Liver (tissue), 9 donors: ENCODE measurements around the gene CREG2. TPM values are rescaled to one million over a fixed set of nuclear protein-coding genes. Genes with fewer than 3 reads are reported as not detected.

ENCODE experiments used
- DNase-seq: peaks from one replicate; pipeline ENCODE4 v3.0.0-alpha.2; 2017; ENCODE audit warnings: low spot score
- H3K27ac ChIP-seq, 2 donors: one replicate each; pipeline ENCODE4 v1.7.0; 2013; ENCODE audit warnings: inconsistent platforms in 2 of 2, low read length in 2 of 2, control low read depth in 1 of 2, low read depth in 1 of 2, mild to moderate bottlenecking in 1 of 2
- H3K27me3 ChIP-seq, 4 donors: one replicate each; pipeline versions ENCODE4 v1.6.1 to v1.7.0; 2013; ENCODE audit warnings: low read length in 3 of 4, inconsistent platforms in 1 of 4, mild to moderate bottlenecking in 1 of 4, moderate library complexity in 1 of 4; ENCODE audit not compliant: control insufficient read depth in 4 of 4, insufficient read depth in 4 of 4
- H3K36me3 ChIP-seq, 4 donors: one replicate each; pipeline versions ENCODE4 v1.6.1 to v1.7.0; 2013; ENCODE audit warnings: low read length in 3 of 4, mild to moderate bottlenecking in 3 of 4, low read depth in 1 of 4, moderate library complexity in 1 of 4; ENCODE audit not compliant: control insufficient read depth in 4 of 4, insufficient read depth in 3 of 4
- H3K4me1 ChIP-seq, 4 donors: one replicate each; pipeline versions ENCODE4 v1.6.1 to v1.7.0; 2013; ENCODE audit warnings: low read length in 3 of 4, mild to moderate bottlenecking in 3 of 4, moderate library complexity in 1 of 4; ENCODE audit not compliant: control insufficient read depth in 4 of 4, insufficient read depth in 4 of 4
- H3K4me3 ChIP-seq, 3 donors: one replicate each; pipeline versions ENCODE4 v1.6.1 to v1.7.0; 2013; ENCODE audit warnings: low read length in 3 of 3, control low read depth in 1 of 3, low read depth in 1 of 3, mild to moderate bottlenecking in 1 of 3
- H3K9ac ChIP-seq, 2 donors: one replicate each; pipeline ENCODE4 v1.7.0; 2013; ENCODE audit warnings: low read length in 2 of 2, mild to moderate bottlenecking in 2 of 2, moderate library complexity in 2 of 2, control low read depth in 1 of 2, low read depth in 1 of 2
- H3K9me3 ChIP-seq, 4 donors: one replicate each; pipeline versions ENCODE4 v1.6.1 to v1.7.0; 2013; ENCODE audit warnings: low read length in 3 of 4; ENCODE audit not compliant: control insufficient read depth in 4 of 4
- ATF3 ChIP-seq: IDR thresholded peaks from 2 replicates; pipeline ENCODE4 v1.6.1; 2016; ENCODE audit warnings: antibody characterized with exemption
- EGR1 ChIP-seq, 2 donors: IDR thresholded peaks; 2 replicates each; pipeline ENCODE4 v1.6.1; 2016 to 2018; ENCODE audit warnings: antibody characterized with exemption in 2 of 2, low read depth in 2 of 2
- FOXA1 ChIP-seq: IDR thresholded peaks from 2 replicates; pipeline ENCODE4 v1.6.1; 2016; ENCODE audit warnings: antibody characterized with exemption
- FOXA2 ChIP-seq: IDR thresholded peaks from 2 replicates; pipeline ENCODE4 v1.6.1; 2016; ENCODE audit warnings: antibody characterized with exemption
- HNF4A ChIP-seq, 2 donors: conservative IDR thresholded peaks; 2 replicates each; pipeline ENCODE4 v1.6.1; 2016; ENCODE audit warnings: antibody characterized with exemption in 2 of 2, mild to moderate bottlenecking in 2 of 2
- HNF4G ChIP-seq: IDR thresholded peaks from 2 replicates; pipeline ENCODE4 v1.6.1; 2016; ENCODE audit warnings: antibody characterized with exemption
- JUND ChIP-seq, 2 donors: IDR thresholded peaks; 2 replicates each; pipeline ENCODE4 v1.6.1; 2016; ENCODE audit warnings: antibody characterized with exemption in 2 of 2
- NR2F2 ChIP-seq: IDR thresholded peaks from 2 replicates; pipeline ENCODE4 v1.6.1; 2016; ENCODE audit warnings: antibody characterized with exemption
- RAD21 ChIP-seq, 2 donors: IDR thresholded peaks; 2 replicates each; pipeline ENCODE4 v1.6.1; 2016; ENCODE audit warnings: antibody characterized with exemption in 2 of 2, mild to moderate bottlenecking in 2 of 2
- REST ChIP-seq: IDR thresholded peaks from 2 replicates; pipeline ENCODE4 v1.6.1; 2016; ENCODE audit warnings: antibody characterized with exemption, mild to moderate bottlenecking
- RXRA ChIP-seq, 2 donors: IDR thresholded peaks; 2 replicates each; pipeline ENCODE4 v1.6.1; 2017 to 2018; ENCODE audit warnings: antibody characterized with exemption in 2 of 2, mild to moderate bottlenecking in 1 of 2
- SP1 ChIP-seq: IDR thresholded peaks from 2 replicates; pipeline ENCODE4 v1.6.1; 2018; ENCODE audit warnings: antibody characterized with exemption, mild to moderate bottlenecking
- TAF1 ChIP-seq: conservative IDR thresholded peaks from 2 replicates; pipeline ENCODE4 v1.6.1; 2016; ENCODE audit warnings: antibody characterized with exemption, mild to moderate bottlenecking
- YY1 ChIP-seq: IDR thresholded peaks from 2 replicates; pipeline ENCODE4 v1.6.1; 2016; ENCODE audit warnings: antibody characterized with exemption, mild to moderate bottlenecking
- ZBTB33 ChIP-seq: IDR thresholded peaks from 2 replicates; pipeline ENCODE4 v1.6.1; 2016; ENCODE audit warnings: antibody characterized with exemption
- WGBS: extraction: QIAGEN DNeasy Blood & Tissue Kit; methylation state at CpG from one replicate; pipeline ENCODE4 v1.1.7; 2013; 5-methylcytosine and 5-hydroxymethylcytosine counted together
- polyA plus RNA-seq, 2 donors: library from polyadenylated mRNA; stranded (reverse) in 1 of 2; unstranded in 1 of 2; fragments of 200-250 nt in 1 of 2; fragments of >200 nt in 1 of 2; fragmentation: Nextera tagmentation in 1 of 2; extraction: Ambion mirVana in 1 of 2; gene quantifications; one replicate each; pipeline versions ENCODE4 v1.2.1 to v1.2.3, GENCODE V29; 2013 to 2015
- total RNA-seq, 2 donors: library from RNA; depleted of rRNA; stranded (reverse); fragments of >200 nt; gene quantifications; one replicate each; pipeline ENCODE4 v1.2.3, GENCODE V29; 2014
- donor health status: healthy.
- donor health status: healthy.
- donor health status: healthy.
- donor health status: healthy.
- donor health status: healthy.

Gene CREG2
- total and polyA plus RNA-seq, 4 donors, result 0.05 TPM; not detected in 3

- Histone ChIP-seq H3K4me3 (no peak overlapping the region), H3K36me3 (no peaks in the 10 kb centered on the region), H3K27me3 (no peaks in the 10 kb centered on the region), H3K27ac (no peak overlapping the region), H3K4me1 (no peaks in the 10 kb centered on the region), H3K9me3 (no peaks in the 10 kb centered on the region), H3K9ac (no peak overlapping the region)
- WGBS, result 90% methylated on average over 5 of the region's 5 CpGs
- TF ChIP-seq ATF3, result no peak
- TF ChIP-seq ZBTB33, result no peak
- TF ChIP-seq EGR1 (IDR thresholded peaks at IDR 0.05; ENCODE audit: low read depth in 2 of 2), result no peak
- no peak for TF ChIP-seq REST
- TF ChIP-seq HNF4G, result no peak
- no peak for TF ChIP-seq FOXA1
- TF ChIP-seq SP1, result no peak
- TF ChIP-seq JUND (IDR thresholded peaks at IDR 0.05), result no peak
- DNase-seq, result no peak
Measured at GRCh38 chr2:101409699-101410098, 22.4 kb upstream of the CREG2 start.

GRCh38 chr2:101408925-101409324 lies 21.6 kb upstream of the CREG2 start:
- no peak overlapping the region for H3K27ac ChIP-seq
- no peaks in the 10 kb centered on the region for H3K27me3 ChIP-seq
- H3K9ac ChIP-seq, result no peak overlapping the region
- no peaks in the 10 kb centered on the region for H3K36me3 ChIP-seq
- WGBS, result 82% methylated on average over 6 of the region's 6 CpGs
- no peak for DNase-seq
- TF ChIP-seq HNF4A (conservative IDR thresholded peaks at IDR 0.05) (no peak), REST (no peak), FOXA2 (no peak), EGR1 (IDR thresholded peaks at IDR 0.05; ENCODE audit: low read depth in 2 of 2) (no peak), NR2F2 (no peak), TAF1 (no peak), RAD21 (IDR thresholded peaks at IDR 0.05) (no peak), RXRA (IDR thresholded peaks at IDR 0.05) (no peak), JUND (IDR thresholded peaks at IDR 0.05) (no peak), YY1 (no peak), FOXA1 (no peak), SP1 (no peak)
- no peaks in the 10 kb centered on the region for H3K9me3 ChIP-seq
- no peak overlapping the region for H3K4me3 ChIP-seq
- H3K4me1 ChIP-seq, result no peaks in the 10 kb centered on the region
